Transverse colon (tissue), 4 donors: ENCODE results near the gene POLR3GL. TPM values are rescaled to one million over a fixed set of nuclear protein-coding genes. Genes with fewer than 3 reads are reported as not detected.

Experiments used
- DNase-seq: peaks from one replicate; pipeline ENCODE4 v3.0.0-alpha.2; 2019
- H3K27ac ChIP-seq, 4 donors: fragments of 200-600 bp; sonication (generic); 2 replicates each; pipeline ENCODE4 v1.5.1; 2016 to 2018; ENCODE audit warnings: inconsistent platforms in 4 of 4
- H3K27me3 ChIP-seq: fragments of 200-600 bp; sonication (generic); 2 replicates; pipeline ENCODE4 v1.5.1; 2017; ENCODE audit warnings: inconsistent platforms
- H3K36me3 ChIP-seq, 4 donors: fragments of 200-600 bp; sonication (generic); 2 replicates each; pipeline ENCODE4 v1.5.1; 2017 to 2019; ENCODE audit warnings: inconsistent platforms in 4 of 4
- H3K4me1 ChIP-seq, 4 donors: fragments of 200-600 bp; sonication (generic); 2 replicates each; pipeline ENCODE4 v1.5.1; 2017 to 2020; ENCODE audit warnings: inconsistent platforms in 4 of 4
- H3K4me3 ChIP-seq, 4 donors: fragments of 200-600 bp; sonication (generic); 1 replicate in 1 of 4; 2 replicates in 3 of 4; pipeline versions ENCODE4 v1.5.1 to v1.6.1; 2017 to 2019; ENCODE audit warnings: inconsistent platforms in 4 of 4
- H3K9me3 ChIP-seq, 2 donors: fragments of 200-600 bp; sonication (generic); 2 replicates each; pipeline ENCODE4 v1.5.1; 2017 to 2019; ENCODE audit warnings: inconsistent platforms in 2 of 2
- EP300 ChIP-seq: sonication (generic); formaldehyde crosslinking; IDR thresholded peaks from one replicate; pipeline ENCODE4 v1.6.1; 2017; ENCODE audit warnings: antibody characterized with exemption, low read depth
- POLR2A ChIP-seq: fragments of 450-650 bp; IDR thresholded peaks from one replicate; pipeline ENCODE4 v1.6.1; 2016; ENCODE audit warnings: antibody characterized with exemption, mild to moderate bottlenecking, moderate library complexity
- POLR2AphosphoS5 ChIP-seq, 3 donors: sonication (generic); formaldehyde crosslinking; IDR thresholded peaks; one replicate each; pipeline ENCODE4 v1.6.1; 2016; ENCODE audit warnings: antibody characterized with exemption in 3 of 3
- WGBS, 2 donors: methylation state at CpG; one replicate each; pipeline ENCODE4 v1.1.5; 2018; ENCODE audit warnings: low coverage in 1 of 2; 5-methylcytosine and 5-hydroxymethylcytosine counted together
- in situ Hi-C, 4 donors: fragments of 200-750 bp; cut with MboI; loops; one replicate each; pipeline versions ENCODE4 v1.15.0 to v1.15.1; 2017; ENCODE audit warnings: low sequenced_read_pairs in 3 of 4, low pct_ligation_motif_present in 1 of 4, low pct_unique_long_range_greater_than_20kb in 1 of 4
- intact Hi-C: fragments of 100-400 bp; cut with DNase I; formaldehyde crosslinking; loops from one replicate; pipeline ENCODE4 v1.15.1; 2023; ENCODE audit warnings: low total_unique reads
- total RNA-seq, 4 donors: library from RNA; depleted of rRNA; stranded (reverse); fragments of >200 nt; gene quantifications; one replicate each; pipeline ENCODE4 v1.1.0, GENCODE V29; 2016
- TF ChIP-seq, protein P1 (sequence below), 5 experiments: fragments of 200-600 bp in 3 of 5; fragments of 450-650 bp in 2 of 5; sonication (generic) in 3 of 5; IDR thresholded peaks; 1 replicate in 2 of 5; 2 replicates in 3 of 5; pipeline ENCODE4 v1.5.1; 2016 to 2017; ENCODE audit warnings: antibody characterized with exemption in 5 of 5, inconsistent platforms in 3 of 5, mild to moderate bottlenecking in 2 of 5, moderate library complexity in 1 of 5

The POLR3GL gene
- total RNA-seq, 4 donors from 2014 or later = 1.2 to 23.7 (median 14.4) TPM

DNA sequence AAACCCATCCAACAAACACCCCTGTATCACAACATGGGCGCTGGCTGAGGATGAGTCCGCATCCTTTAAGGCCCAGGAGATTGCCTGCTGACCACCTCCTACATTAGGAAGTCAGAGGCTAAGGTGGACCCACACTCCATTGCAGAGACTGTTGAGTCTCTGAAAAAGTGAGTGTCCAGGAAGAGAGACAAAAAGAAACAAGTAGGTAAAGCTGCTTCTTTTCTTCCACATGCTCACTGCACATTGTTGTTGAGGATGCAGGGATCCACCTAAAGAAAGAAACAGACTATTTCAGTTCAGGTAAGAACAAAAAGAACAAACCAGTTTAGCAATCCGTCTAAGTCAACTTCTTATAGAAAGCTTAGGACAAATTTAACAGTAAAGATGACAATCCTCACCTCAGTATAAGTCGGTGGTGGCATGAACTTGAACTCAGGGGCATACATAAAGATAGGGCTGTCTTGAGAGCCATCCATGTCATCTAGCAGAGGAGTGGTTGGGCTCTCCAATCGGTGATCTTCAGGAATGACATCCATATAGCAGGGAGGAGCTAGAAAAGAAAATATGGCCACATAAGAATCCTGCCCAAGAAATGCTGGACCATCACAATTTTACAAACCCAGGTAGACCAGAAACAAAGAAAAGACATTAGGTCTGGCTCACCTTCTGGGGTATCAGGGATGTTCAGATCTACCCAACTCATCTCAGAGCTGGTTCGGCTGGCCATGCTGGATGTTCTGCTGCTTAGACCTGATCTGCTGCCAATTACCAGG, 29.3 kb downstream of the POLR3GL start:
- peaks cover 0 to 48% (median 39%) of the 10 kb centered on the region in 4 donors for H3K4me1 ChIP-seq
- H3K27ac ChIP-seq = peak overlapping the region; percentile 96 to 99 (median 98)
- WGBS, 2 donors = 22 to 37% methylated on average over 5 to 6 of the region's 6 CpGs
- peak overlapping the region; percentile 34 to 92 (median 74) for H3K4me3 ChIP-seq
- in situ Hi-C loops (no loop called here), intact Hi-C loops (no loop called here)
- no peak for DNase-seq
- H3K9me3 ChIP-seq = no peaks in the 10 kb centered on the region
- TF ChIP-seq POLR2A = peak; percentile 33
- TF ChIP-seq POLR2AphosphoS5 (IDR thresholded peaks at IDR 0.05) = peak in 2 of 3 donors; percentile 5 to 72
- TF ChIP-seq, protein P1, sequence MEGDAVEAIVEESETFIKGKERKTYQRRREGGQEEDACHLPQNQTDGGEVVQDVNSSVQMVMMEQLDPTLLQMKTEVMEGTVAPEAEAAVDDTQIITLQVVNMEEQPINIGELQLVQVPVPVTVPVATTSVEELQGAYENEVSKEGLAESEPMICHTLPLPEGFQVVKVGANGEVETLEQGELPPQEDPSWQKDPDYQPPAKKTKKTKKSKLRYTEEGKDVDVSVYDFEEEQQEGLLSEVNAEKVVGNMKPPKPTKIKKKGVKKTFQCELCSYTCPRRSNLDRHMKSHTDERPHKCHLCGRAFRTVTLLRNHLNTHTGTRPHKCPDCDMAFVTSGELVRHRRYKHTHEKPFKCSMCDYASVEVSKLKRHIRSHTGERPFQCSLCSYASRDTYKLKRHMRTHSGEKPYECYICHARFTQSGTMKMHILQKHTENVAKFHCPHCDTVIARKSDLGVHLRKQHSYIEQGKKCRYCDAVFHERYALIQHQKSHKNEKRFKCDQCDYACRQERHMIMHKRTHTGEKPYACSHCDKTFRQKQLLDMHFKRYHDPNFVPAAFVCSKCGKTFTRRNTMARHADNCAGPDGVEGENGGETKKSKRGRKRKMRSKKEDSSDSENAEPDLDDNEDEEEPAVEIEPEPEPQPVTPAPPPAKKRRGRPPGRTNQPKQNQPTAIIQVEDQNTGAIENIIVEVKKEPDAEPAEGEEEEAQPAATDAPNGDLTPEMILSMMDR (IDR thresholded peaks at IDR 0.05) = peak in 2 of 5 experiments; percentile 5 to 8
- TF ChIP-seq EP300 = no peak
- H3K27me3 ChIP-seq = no peaks in the 10 kb centered on the region
- peaks cover 7 to 40% (median 20%) of the 10 kb centered on the region in 4 donors for H3K36me3 ChIP-seq

DNA sequence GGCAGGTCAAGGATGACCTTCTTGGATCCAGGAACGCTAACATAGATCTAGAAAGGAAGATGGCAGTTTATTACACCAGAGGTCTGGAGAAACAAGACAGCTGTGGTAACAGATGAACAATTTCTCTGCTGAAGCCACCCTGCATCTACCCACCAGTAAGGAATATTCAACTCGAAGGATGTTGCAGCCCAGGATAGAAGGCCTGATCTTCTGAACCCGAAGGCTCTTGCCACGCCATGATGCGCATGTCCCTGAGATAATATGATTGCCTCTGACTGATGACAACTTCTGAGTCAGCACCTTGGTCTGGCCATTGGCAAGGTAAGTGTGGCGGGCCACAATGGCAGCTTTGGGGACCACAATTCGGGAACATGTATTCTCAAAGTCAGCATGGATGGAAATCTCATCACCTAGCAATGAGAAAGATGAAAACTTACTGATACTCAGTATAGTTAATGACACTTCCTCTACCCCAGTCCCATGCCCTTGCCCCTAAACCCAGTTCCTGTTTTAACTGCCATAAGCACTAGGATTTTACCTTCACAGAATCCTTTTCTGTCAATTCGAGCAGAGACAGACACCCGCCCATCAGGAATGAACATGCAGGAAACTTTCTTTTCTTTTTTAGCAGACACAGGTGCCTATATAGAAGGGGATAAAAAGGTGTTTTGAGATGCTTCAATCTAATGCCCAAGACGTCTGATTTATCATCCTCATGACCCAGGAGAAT, 30.1 kb downstream of the POLR3GL start:
- in situ Hi-C loops (no loop called here), intact Hi-C loops (no loop called here)
- Histone ChIP-seq H3K9me3 (no peaks in the 10 kb centered on the region), H3K27me3 (no peaks in the 10 kb centered on the region), H3K4me1 (peaks cover 2 to 56% (median 46%) of the 10 kb centered on the region in 4 donors), H3K4me3 (peak overlapping the region; percentile 34 to 92 (median 74)), H3K36me3 (peaks cover 7 to 40% (median 20%) of the 10 kb centered on the region in 4 donors), H3K27ac (peak overlapping the region; percentile 96 to 99 (median 98))
- TF ChIP-seq EP300 = no peak
- peak in 2 of 3 donors; percentile 47 to 93 for TF ChIP-seq POLR2AphosphoS5 (IDR thresholded peaks at IDR 0.05)
- WGBS, 2 donors = 16% methylated on average over 10 of the region's 10 CpGs; no CpG with 5 or more reads in 1 of the 2 donors
- DNase-seq = no peak

DNA sequence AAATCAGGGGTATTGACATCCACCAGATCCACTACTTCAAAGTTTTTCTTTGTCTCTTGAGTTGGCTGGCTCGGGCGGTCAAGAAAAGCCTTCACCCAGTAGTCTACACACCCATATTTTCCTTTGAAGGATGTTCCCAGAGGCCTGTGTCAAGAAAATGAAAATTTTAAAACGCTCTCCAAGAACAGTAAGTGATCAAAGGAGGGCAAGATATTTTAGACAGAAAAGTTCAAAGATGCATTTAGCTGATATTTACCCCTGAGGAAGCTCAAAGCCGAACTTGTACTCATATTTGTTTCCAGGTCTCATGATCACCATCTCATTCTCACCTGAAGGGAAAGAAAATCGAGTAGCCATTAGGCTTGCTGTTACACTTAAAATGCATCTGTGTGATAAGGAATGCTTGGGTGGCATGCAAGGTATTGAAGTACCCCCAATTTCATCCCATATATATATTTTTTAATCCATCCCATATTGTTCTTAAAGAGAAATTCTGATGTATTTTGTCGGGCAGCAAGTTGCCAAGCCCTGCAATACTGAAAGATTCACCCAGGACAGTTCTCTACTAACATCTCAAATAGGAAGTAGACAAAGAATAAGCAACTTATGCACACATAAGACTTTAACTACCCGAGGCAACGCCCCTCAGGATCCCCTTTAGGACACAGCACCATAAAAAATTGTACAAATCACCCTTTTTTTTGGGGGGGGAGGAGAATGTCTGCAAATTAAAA, 30.8 kb downstream of the POLR3GL start:
- no peaks in the 10 kb centered on the region for H3K9me3 ChIP-seq
- in situ Hi-C loops = no loop called here
- TF ChIP-seq POLR2A (no peak), POLR2AphosphoS5 (IDR thresholded peaks at IDR 0.05) (peak in 2 of 3 donors; percentile 6 to 25), EP300 (no peak)
- TF ChIP-seq, protein P1 (IDR thresholded peaks at IDR 0.05) = no peak
- peak overlapping the region; percentile 96 to 99 (median 98) for H3K27ac ChIP-seq
- intact Hi-C loops = no loop called here
- H3K4me3 ChIP-seq = peak overlapping the region; percentile 34 to 92 (median 74)
- no peaks in the 10 kb centered on the region for H3K27me3 ChIP-seq
- 2% methylated on average over 8 of the region's 8 CpGs for WGBS, 2 donors
- H3K36me3 ChIP-seq = peaks cover 7 to 40% (median 20%) of the 10 kb centered on the region in 4 donors
- peaks cover 9 to 60% (median 53%) of the 10 kb centered on the region in 4 donors for H3K4me1 ChIP-seq
- no peak for DNase-seq

DNA sequence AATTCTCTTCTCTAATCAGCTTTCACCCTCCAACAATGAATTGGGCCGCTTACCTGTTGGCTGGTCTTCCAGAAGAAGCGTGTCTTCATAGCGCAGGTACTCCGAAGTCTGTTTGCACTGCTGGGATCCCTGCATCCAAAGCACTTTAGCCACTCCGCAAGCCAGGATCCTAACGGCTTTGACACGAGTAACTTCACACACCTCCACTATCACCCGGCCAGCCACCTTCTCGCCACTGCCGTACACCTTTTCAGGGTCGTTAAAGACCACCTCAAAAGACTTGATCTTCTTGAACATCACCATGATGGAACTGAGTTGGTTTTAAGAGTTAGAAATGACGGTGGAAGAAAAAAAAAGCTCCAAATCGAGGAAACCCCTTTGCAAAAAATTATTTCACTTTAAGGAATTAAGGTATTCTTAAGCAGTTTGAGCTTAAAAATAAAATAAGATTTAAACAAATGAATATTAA, 31.5 kb downstream of the POLR3GL start:
- intact Hi-C loops (no loop called here), in situ Hi-C loops (no loop called here)
- peaks cover 9 to 58% (median 54%) of the 10 kb centered on the region in 4 donors for H3K4me1 ChIP-seq
- H3K9me3 ChIP-seq = no peaks in the 10 kb centered on the region
- H3K27ac ChIP-seq = peak overlapping the region; percentile 96 to 99 (median 98)
- TF ChIP-seq, protein P1 (IDR thresholded peaks at IDR 0.05) = no peak
- peak in 1 of 3 donors; percentile 26 for TF ChIP-seq POLR2AphosphoS5 (IDR thresholded peaks at IDR 0.05)
- WGBS, 2 donors = 3 to 5% methylated on average over 12 to 13 of the region's 13 CpGs
- DNase-seq = no peak
- no peaks in the 10 kb centered on the region for H3K27me3 ChIP-seq
- peaks cover 7 to 40% (median 20%) of the 10 kb centered on the region in 4 donors for H3K36me3 ChIP-seq
- H3K4me3 ChIP-seq = peak overlapping the region; percentile 34 to 92 (median 74)
